Nucleus accumbens (tissue), 56 donors: ENCODE results near the gene CCDC178.
"Not testable (repeated sequence)": the region's sequence is repeated elsewhere in the genome, so short reads cannot be mapped to it uniquely, and the experiment has no call there.

Experiments
- DNase-seq, 56 donors: peaks; one replicate each; lab custom pipeline; 2025; lab: John Stamatoyannopoulos, UW

Gene CCDC178

DNA sequence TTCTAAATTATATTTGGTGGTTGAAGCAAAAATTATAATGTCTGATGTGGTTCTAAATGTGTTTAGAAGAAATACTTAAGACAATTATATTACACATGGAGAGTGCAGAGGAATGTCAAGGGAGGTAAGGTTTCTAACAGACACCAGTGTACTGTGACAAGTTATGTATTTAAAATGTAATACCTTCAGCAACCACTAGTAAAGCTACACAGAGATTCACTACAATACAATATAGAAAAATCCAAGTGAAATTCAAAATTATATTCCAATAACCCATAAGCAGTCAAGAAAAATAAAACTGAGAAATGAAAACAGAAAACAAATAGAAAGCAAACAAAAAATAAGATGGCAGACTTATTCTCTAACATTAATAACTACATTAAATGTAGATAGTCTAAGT lies 418.2 kb downstream of the CCDC178 start:
- DNase-seq: no peak

DNA sequence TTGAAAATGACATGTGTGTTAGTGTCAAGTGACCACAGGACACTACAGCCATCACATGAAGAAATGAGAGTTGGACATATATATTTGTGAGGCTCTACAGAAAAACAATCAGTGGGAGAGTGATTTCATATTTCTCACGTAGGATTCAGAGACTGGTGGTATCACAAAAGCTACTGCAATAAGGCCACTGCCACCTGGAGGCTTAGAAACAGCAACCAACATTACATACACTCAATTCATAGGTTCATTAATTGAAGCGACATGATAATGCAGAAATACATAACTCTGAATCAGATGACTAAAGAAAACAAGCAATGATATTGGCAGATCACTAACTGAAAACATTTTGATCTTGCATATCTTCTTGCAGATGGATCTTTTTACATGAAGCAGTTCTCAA lies 419.6 kb downstream of the CCDC178 start:
- DNase-seq: no peak

DNA sequence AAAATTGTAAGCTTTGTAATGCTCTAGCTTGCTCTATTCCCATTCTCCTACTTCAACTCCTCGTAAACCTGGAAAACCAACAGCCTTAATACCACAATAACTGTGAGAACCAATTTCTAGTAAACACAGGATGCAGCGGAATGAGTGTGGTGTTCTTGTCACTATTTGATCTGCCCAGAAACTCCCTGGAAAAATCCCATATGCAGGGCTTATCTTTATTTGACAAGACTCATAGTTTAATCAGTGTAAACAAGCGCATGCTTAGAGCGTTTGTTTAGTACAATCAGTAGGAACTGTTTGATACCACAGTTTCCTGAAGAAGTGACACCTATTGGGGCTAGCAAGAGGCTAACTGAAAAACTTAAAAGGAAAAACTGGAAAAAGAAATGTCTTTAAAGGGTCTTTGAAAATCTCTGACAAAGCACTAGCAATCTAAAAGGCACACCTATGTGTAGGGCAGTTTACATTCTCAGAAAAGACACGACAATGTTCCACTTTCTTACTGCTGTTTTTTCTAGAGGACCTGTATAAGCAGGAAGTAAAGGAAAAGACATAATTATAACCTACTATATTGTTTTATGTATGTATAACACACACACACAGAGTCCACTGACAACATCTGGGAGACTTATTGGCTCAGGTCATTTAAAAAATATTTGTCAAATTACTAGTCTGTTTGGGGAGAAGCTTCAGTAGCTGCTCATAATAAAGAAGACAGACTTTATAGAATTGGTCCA lies 426.3 kb downstream of the CCDC178 start:
- no peak for DNase-seq

DNA sequence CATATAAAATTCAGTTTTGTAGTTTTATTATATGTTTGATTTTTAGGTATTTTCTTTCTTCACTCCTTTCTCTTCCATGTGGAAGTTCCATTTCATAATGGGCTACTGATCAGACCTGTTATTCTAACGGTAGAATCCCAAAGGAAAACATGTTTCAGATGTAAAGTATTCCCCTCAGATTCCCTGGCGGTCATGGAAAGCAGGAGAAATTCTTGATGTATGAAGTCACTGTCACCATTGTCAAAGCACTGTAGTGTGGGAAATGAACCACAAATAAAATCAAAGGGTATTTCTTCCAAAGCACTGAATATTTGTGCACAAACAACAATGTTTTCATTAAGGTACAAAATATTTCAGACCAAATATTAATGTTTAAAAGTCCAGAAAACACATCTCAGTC lies 430.4 kb downstream of the CCDC178 start:
- no peak for DNase-seq

DNA sequence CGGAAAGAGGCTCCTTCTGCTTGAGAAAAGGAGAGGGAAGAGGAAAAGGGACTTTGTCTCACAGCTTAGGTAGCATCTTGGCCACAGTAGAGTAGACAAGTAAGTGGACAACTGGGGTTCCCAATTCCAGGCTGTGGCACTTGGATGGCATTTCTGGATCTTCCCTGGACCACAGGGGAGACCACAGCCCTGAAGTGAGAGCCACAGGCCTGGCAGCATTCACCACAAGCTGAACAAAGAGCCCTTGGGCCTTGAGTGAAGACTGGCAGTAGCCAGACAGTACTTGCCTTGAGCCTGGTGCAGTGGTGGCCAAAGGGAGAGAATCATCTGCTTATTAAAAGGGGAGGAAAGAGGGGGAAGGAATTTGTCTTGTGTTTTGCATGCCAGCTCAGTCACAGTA lies 441.6 kb downstream of the CCDC178 start:
- no peak for DNase-seq

DNA sequence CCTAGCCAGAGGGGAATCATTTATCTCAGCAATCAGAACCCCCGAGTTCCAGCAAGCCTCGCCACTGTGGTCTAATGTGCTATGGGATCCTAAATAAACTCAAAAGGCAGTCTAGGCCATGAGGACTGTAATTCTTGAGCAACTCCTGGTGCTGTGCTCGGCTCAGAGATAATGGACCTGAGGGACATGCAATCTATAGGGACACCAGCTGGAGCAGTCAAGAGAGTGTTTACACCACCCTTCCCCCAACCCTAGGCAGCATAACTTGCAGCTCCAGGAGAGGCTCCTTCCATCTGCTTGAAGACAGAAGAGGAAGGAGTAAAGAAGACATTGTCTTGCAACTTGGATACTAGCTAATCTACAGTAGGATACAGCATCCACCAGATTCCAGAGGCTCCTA lies 442.2 kb downstream of the CCDC178 start:
- DNase-seq: no peak

DNA sequence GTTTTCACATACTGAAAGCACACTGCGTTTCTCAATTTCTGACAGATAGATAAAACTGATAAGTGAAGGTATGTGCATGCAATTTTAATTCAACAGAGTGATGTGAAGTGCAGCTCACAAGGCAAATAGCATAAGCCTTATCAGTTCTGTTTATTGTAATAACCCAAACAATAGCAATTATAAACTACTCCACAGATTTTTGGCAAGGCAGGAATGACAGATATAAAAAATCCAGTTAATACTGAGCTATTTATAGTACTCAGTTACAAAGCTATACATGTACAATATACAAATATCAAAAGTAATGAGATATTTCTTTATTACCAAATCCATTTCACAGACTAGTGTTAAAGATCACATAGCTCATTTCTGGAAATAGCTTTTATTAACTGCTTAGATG lies 456.8 kb downstream of the CCDC178 start:
- no peak for DNase-seq

DNA sequence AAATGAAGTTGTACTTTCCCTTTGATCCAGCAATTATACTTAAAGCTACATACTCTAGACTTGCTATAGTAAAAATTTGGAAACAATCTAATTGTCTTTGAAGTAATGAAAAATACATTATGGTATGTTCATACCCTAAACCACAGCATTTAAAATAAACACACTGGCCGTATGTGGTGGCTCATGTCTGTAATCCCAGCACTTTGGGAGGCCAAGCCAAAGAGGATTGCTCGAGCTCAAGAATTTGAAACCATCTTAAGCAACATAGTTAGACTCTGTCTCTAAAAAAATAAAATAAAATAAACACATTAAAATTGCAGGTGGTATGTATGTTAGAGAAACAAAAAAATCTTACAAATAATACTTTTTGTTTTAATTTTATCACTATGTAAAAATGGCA lies 459.6 kb downstream of the CCDC178 start:
- DNase-seq: no peak

DNA sequence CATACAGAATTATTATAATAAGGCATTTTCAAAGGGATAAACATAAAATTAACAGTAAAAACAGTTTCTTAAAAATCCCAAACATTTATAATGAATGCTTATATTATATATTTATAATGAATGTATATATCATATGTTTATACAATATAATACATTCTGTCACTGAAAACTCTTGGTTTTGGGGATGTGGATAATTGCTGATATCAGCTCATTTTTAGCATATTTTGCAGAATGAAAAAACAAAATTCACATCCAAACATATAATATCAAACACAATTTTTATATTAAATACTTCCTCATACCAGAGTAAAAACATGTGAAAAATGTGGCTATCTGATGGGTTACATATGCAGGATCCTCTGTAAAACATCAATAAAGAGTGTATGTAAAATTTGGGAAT lies 465.0 kb downstream of the CCDC178 start:
- no peak for DNase-seq

DNA sequence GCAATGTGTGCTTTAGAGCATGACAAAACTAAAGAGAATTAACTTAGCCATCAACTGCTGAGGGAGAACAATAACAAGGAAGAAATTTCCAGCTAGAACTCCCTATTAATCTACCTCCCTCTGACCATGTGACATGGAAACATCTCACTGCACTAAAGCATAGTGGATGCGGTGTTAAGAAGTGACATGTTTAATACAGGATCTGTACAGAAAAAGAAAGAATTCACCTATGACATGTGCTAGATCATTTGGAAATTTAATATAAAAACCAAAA lies 465.4 kb downstream of the CCDC178 start:
- no peak for DNase-seq

DNA sequence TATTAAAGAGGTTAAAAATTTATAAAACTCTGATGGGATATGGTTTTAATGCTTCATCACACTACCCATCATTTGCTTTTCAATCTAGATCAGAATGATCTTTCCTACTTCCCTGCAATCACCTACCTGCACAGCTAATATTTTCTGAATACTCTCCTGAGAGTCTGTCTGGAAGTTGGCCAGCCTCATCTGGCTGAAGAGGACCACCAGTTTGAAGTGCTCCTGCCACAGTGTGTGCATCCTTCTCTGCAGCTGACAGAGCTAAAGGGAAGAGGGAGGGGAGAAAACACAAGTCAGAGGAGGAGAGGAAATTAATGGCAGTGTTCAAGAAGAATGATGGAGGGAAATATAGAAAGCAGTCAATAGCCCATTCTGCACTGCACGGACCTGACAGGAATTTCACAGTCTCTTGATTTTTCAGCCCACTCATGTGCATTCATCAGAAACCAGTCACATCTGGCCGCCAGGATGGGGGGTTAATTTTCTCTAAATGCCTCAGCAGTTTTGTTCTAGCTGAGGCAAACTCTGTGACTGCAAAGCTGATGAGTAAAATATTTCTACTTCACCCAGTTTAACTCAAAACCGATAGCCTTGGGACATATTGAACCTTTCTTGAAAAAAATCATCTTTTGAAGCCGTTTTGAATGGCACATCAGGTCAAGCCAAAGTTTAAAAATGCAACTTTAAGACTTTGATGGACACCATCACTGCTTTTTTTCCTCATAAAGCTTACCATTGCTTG lies 465.9 kb downstream of the CCDC178 start:
- DNase-seq: no peak

DNA sequence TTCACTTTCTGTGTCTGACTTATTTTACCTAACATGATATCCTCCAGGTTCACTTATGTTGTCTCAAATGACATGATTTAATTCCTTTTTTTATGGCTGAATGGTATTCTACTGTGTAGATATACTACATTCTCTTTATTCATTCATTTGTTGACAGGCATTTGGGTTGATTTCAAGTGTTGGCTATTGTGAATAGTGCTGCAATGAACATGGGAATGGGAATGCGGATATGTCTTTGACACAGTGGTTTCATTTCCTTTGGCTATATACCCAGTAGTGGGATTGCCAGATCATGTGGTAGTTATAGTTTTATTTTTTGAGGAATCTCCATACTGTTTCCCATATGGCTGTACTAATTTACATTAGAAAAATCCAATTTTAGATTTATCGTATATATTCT lies 472.3 kb downstream of the CCDC178 start:
- no peak for DNase-seq

DNA sequence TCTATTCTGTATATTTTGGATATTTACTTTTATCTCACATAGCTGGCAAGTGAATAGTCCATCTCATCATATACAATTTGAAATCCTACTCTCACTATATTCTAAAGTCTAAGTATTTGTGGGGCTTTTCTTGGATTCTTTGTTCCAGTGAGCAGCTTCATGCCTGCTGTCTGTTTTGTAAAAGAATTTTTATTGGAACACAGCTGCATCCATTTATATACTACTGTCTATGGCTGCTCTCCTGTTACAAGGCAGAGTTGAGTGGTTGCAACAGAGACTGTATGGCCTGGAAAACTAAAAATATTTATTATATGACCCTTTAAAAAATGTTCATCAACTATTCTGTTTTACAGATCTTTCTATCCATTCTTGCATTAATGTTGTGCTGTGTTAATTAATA lies 474.4 kb downstream of the CCDC178 start:
- DNase-seq: no peak

DNA sequence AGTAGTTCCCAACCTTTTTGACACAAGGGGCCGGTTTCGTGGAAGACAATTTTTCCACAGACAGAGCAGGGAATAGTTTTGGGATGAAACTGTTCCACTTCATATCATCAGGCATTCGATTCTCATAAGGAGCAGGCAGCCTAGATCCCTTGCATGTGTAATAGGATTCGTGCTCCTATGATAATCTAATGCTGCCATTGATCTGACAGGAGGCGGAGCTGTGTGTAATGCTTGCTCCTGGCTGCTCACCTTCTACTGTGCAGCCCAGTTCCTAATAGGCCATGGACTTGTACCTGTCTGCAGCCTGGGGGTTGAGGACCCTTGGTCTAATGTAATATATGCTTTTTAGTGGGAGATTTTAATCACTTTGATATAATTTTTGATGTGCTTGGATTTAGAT lies 479.0 kb downstream of the CCDC178 start:
- DNase-seq: no peak

DNA sequence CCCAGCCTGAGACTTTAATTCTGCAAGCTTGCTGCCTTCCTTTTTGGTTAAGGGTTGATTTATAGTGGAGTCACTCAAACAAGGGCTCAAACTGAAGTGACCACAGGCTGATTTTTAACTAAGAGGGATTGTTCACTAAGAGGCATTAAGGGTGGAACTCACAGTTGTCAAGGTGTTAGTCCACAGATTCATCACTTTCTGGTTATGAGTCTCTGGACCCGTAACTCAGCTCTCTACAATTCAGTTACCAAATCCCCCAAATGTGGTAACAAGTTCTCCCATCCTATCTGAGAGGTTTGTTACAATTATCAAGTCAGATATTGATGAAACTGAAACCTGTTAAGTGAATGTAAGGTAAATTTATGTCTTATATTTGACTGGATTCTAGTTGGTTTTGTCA lies 481.8 kb downstream of the CCDC178 start:
- no peak for DNase-seq

DNA sequence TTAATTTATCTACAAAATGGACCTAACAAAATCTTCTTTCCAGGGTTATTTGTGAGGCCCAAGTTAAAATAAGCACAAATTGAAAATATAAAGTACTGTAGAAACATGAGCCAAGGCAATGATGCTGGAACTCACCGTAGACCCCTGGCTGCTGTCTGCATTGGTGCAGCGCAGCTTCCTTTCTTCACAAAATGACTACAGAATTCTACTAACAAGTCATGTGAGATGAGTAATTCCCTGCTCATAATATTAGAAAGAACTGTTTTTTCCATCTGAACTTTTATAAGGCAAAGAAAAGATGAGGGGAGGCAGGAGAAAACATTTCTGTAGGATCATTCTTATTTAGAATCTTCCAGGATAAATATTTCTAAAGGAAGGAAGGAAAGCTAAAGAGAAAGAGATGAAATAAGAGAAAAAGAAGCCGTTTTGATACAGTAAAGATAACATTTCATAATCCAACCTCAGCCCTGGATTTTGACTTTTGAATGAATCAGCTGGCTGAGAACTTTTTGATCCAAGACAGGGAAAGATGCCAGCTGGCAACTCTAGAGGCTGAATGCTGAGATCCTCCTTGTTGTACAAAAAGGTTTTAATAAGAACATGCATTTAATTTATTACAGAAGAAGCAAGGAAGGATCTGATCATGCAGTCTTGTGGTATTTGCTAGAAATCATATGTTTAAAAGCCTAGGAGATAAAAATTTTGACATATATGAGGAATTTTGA lies 483.8 kb downstream of the CCDC178 start:
- DNase-seq: peak in 1 of 56 donors; percentile 4

DNA sequence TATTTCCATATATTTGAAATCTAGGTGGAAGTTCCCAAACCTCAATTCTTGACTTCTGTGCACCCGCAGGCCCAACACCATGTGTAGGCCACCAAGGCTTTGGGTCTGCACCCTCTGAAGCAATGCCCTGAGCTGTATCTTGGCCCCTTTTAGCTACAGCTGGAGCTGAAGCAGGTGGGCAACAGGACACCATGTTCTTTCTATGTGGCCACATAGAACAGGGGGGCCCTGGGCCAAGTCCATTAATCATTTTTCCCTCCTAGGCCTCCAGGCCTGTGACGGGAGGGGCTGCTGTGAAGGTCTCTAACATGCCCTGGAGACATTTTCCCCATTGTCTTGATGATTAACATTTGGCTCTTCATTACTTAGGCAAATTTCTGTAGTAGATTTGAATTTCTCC lies 488.2 kb downstream of the CCDC178 start:
- not testable (repeated sequence) for DNase-seq

DNA sequence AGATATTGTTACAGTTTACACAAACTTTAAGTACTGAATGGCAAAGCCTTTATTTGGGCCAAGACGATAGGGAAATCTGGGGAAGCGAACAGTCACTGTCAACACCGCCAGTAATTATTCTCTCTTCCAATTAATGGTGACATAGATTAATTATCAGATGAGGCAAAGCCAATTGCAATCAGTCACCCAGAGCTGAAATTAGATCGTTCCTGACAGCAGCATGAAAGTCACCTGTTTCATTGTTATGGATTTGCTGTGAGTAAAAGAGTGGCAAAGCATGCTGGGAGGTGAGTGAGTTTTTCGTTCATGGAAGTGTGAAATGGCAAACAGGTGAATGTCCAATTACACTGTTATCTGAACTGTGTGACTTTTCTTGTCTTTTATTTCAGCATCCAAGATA lies 502.9 kb downstream of the CCDC178 start:
- no peak for DNase-seq

DNA sequence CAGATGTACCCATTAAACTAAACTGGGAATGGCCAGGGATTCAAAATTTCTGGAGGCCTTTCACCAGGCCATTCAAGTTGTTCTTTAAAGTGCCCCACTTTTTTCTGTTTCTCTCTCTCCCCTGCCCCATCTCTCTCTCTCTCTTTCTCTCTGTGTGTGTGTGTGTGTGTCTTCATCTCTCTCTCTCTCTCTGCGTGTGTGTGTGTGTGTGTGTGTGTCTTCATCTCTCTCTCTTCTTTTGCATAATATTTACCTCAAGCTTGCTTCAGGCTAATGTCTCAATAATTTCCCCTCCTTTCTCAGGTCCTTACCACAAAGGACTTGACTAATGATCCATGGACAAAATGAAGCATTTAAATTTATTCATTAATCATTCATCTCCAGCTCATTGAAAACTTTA lies 503.5 kb downstream of the CCDC178 start:
- no peak for DNase-seq

DNA sequence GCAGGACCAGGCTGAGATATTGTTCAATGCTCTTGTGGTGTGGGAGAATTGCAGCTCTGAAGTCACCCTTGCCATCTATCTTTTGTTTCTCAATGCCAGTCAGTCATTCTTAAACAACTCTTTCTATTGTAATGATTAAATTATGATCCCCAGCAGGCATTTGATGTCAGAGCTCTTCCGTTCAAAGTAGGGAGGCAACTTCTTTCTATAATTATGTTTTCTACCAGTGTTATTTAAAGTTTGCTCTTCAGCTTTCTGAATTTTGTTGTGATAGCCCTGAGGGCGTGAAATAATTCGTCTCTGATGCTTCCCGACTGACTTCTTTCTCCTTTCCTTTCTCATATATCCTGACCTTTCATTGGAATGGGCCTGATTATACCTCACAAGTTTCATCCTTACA lies 506.3 kb downstream of the CCDC178 start:
- no peak for DNase-seq

DNA sequence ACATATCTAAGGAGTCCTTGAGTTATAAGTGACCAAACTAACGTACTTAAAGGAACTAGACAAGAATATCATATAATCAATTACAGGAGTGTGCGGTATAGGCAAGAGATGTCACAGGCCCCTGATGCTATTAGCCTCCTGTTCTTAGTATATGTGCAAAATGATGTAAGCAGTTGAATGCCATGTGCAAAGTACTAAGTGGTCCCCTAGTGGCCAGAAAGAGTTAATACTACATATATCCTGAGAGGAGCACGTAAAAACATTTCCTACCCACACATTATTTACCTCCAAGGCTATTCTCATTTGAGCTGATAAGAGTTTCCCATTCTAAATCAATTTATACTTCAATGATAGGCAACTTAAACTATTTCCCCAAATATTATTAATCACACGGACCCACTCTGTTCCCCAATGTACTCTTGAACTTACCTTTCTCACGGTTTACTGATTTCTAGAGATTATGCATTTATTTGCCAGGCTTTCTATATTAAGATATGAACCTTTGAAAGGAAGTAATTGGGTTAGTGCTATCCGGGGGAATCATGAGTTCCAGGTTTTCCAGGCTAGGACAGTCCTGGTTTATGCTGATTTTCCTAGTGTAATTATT lies 509.7 kb downstream of the CCDC178 start:
- no peak for DNase-seq

DNA sequence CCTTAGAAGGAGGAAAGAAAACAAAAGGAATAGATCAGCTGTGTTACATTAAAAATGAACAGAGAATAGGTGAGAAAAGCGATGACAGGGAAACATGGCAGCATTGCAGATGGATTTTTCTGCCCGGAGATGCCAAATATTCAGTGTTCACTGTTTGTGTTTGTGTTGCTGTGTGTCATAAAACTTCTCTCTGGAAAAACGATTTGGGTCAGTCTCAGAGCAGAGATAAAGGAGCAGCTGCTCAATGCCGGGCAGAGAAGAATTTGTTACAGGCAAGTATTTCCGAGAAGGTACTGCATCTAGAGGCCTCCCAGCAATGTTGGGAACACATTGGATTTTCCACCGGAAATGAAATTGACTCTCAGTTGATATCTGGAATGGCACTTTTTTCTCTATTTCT lies 511.3 kb downstream of the CCDC178 start:
- DNase-seq: no peak
